A549 treated with CpdA at 1 μM for 4 hours (cell line): ENCODE data around the gene HLA-B. TPM values are rescaled to one million over a fixed set of nuclear protein-coding genes. Genes with fewer than 3 reads are reported as not detected.

Experiments used
- total RNA-seq: library from RNA; stranded (reverse); fragments of 200-300 nt; extraction: Qiagen RNA extraction; gene quantifications from 5 replicates; pipeline ENCODE4 v1.2.3, GENCODE V29; 2022; ENCODE audit warnings: low read depth

Gene HLA-B
- 15.2 to 27.1 TPM (median 25.9 TPM) in 5 replicates for total RNA-seq

DNA sequence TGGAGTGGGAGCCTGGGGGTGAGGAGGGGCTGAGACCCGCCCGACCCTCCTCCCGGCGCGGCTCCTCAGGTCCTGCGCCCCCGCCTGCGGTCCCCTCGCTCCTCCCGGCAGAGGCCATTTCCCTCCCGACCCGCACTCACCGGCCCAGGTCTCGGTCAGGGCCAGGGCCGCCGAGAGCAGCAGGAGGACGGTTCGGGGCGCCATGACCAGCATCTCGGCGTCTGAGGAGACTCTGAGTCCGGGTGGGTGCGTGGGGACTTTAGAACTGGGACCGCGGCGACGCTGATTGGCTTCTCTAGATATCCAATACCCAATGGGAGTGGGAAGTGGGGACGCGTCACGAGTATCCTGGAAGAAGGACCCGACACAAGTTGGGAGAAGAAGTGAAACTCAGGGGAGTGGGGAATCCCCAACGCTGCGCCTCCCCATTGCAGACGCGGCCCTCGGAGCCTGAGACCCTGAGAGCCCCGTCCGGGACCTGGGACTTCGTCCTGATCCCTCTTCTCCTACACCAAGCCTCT, at the start of gene HLA-B:
TSS of gene HLA-B (minus strand) at position 234 of the 521 bp plus-strand sequence. CDS start at position 213, 21 bp downstream.

DNA sequence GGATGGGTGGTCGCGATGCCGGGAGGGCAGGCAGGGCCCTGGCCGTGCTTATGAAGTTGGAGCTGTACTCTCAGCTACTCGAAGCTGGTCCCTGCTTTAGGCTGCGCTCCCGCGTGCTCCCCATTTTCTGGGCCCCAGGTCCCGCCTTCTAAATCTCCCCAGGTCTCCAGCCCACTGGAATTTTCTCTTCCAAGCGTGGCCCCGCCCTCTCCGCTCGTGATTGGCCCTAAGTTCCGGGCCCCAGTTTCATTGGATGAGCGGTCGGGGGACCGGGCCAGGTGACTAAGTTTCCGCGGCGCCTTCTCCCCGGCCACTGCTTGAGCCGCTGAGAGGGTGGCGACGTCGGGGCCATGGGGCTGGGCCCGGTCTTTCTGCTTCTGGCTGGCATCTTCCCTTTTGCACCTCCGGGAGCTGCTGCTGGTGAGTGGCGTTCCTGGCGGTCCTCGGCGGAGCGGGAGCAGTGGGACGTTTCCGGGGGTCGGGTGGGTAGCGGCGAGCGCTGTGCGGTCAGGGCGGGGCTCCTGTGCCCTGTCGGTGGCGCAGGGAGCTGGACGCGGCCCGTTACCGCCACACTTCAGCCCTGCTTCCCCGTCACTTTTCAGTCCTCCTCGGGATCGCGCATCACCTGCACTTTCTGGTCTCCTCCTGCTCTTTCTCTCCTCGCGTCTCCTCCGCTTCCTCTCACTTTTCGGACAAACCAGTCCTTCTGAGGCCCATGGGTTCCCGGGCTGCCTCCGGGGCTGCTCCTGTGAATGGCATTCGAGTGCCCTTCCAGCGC, 46.5 kb upstream of the HLA-B start, which contains the start of gene MICA:
TSS of gene MICA (plus strand) at position 313 of the 778 bp plus-strand sequence. CDS start at position 351, 38 bp downstream.

Other genes starting within 250 kb of the HLA-B start
- gene C6orf15, start 244.6 kb downstream of the HLA-B start, total RNA-seq = not detected in 5 replicates
- gene PSORS1C1, start 242.4 kb downstream of the HLA-B start, total RNA-seq = 3.3 to 6.4 TPM (median 4.2 TPM) in 5 replicates
- not detected in 5 replicates for gene CDSN, start 236.7 kb downstream of the HLA-B start, total RNA-seq
- not detected in 5 replicates for gene PSORS1C2, start 218.1 kb downstream of the HLA-B start, total RNA-seq
- gene CCHCR1, start 199.4 kb downstream of the HLA-B start, total RNA-seq = 6.6 to 8.7 TPM (median 7.4 TPM) in 5 replicates
- 12.0 to 14.1 TPM (median 13.4 TPM) in 5 replicates for gene TCF19, start 198.6 kb downstream of the HLA-B start, total RNA-seq
- 2.5 to 5.1 TPM (median 3.6 TPM) in 5 replicates for gene POU5F1, start 186.5 kb downstream of the HLA-B start, total RNA-seq
- gene HLA-C, start 85.1 kb downstream of the HLA-B start, total RNA-seq = 43.3 to 57.6 TPM (median 52.8 TPM) in 5 replicates
- gene MICA, start 46.4 kb upstream of the HLA-B start, total RNA-seq = 27.2 to 29.6 TPM (median 28.7 TPM) in 5 replicates
- gene MICB, start 141.0 kb upstream of the HLA-B start, total RNA-seq = 6.6 to 8.6 TPM (median 7.7 TPM) in 5 replicates
- gene MCCD1, start 171.8 kb upstream of the HLA-B start, total RNA-seq = not detected in 5 replicates
- gene DDX39B, start 184.8 kb upstream of the HLA-B start, total RNA-seq = 313 to 396 TPM (median 382 TPM) in 5 replicates
- gene ATP6V1G2, start 189.4 kb upstream of the HLA-B start, total RNA-seq = 0.57 to 0.77 TPM (median 0.63 TPM) in 5 replicates
- 9.5 to 12.2 TPM (median 10.6 TPM) in 5 replicates for gene NFKBIL1, start 190.4 kb upstream of the HLA-B start, total RNA-seq
- gene LTA, start 215.1 kb upstream of the HLA-B start, total RNA-seq = 0.08 to 0.13 TPM (median 0.10 TPM) in 3 of 5 replicates, not detected in the others
- gene TNF, start 218.4 kb upstream of the HLA-B start, total RNA-seq = 0.06 to 0.13 TPM (median 0.07 TPM) in 3 of 5 replicates, not detected in the others
- 0.27 to 0.39 TPM (median 0.35 TPM) in 5 replicates for gene LTB, start 225.2 kb upstream of the HLA-B start, total RNA-seq
- 0.26 to 0.49 TPM (median 0.37 TPM) in 3 of 5 replicates, not detected in the others for gene LST1, start 229.1 kb upstream of the HLA-B start, total RNA-seq
- not detected in 5 replicates for gene NCR3, start 235.8 kb upstream of the HLA-B start, total RNA-seq